Stimulated activated CD8-positive, alpha-beta memory T cell treated with anti-CD3 and anti-CD28 coated beads, Interleukin-15, amount 100 ng/mL, for 24 hours (primary cell): ENCODE measurements around the gene LONP1.
"Not testable (repeated sequence)": the region's sequence is repeated elsewhere in the genome, so short reads cannot be mapped to it uniquely, and the experiment has no call there.

Source experiments
- DNase-seq: peaks from one replicate; pipeline ENCODE4 v3.0.0-alpha.2; 2020; ENCODE audit warnings: low read depth

LONP1 gene

GRCh38 chr19:5692723-5693194 lies 27.2 kb downstream of the LONP1 start:
- no peak for DNase-seq

GRCh38 chr19:5691822-5692722 lies 27.9 kb downstream of the LONP1 start:
- DNase-seq = no peak

GRCh38 chr19:5690955-5691821 lies 28.8 kb downstream of the LONP1 start:
- no peak for DNase-seq

GRCh38 chr19:5690125-5690954 lies 29.6 kb downstream of the LONP1 start, which contains the start of gene RPL36:
Gene RPL36, plus strand, starts transcription at chr19:5690295. Its CDS starts 213 bp downstream, at chr19:5690508.
- DNase-seq = peak; percentile 99

GRCh38 chr19:5688262-5688881 lies 31.6 kb downstream of the LONP1 start:
- not testable (repeated sequence) for DNase-seq

GRCh38 chr19:5687360-5688198 lies 32.4 kb downstream of the LONP1 start:
- no peak for DNase-seq

GRCh38 chr19:5686647-5687359 lies 33.1 kb downstream of the LONP1 start:
- peak; percentile 100 for DNase-seq

GRCh38 chr19:5686326-5686646 lies 33.7 kb downstream of the LONP1 start:
- no peak for DNase-seq

GRCh38 chr19:5684694-5685430 lies 35.1 kb downstream of the LONP1 start:
- no peak for DNase-seq

- no peak for DNase-seq
Measured at GRCh38 chr19:5683177-5683886, 36.6 kb downstream of the LONP1 start.

GRCh38 chr19:5682107-5682482 lies 37.9 kb downstream of the LONP1 start:
- no peak for DNase-seq

- DNase-seq = no peak
Measured at GRCh38 chr19:5681391-5682106, 38.4 kb downstream of the LONP1 start.

GRCh38 chr19:5680437-5681368 lies 39.2 kb downstream of the LONP1 start, which contains the start of the genes HSD11B1L and MICOS13:
Gene HSD11B1L, plus strand, starts transcription at chr19:5681027. Its CDS starts 3,806 bp downstream, at chr19:5684833.
Gene MICOS13, minus strand, starts transcription at chr19:5680516. Its CDS starts 30 bp downstream, at chr19:5680486.
- peak; percentile 93 for DNase-seq

GRCh38 chr19:5680084-5680436 lies 39.9 kb downstream of the LONP1 start:
- no peak for DNase-seq

GRCh38 chr19:5679289-5680083 lies 40.5 kb downstream of the LONP1 start:
- DNase-seq = no peak
